ENCODE data around the gene BCAP29.
A peak's percentile ranks its signal among the peaks of the same experiment; 100 is the strongest.

Gene BCAP29

GRCh38 chr7:107551936-107552335 lies 28.1 kb upstream of the BCAP29 start:
- TF ChIP-seq, protein P1, sequence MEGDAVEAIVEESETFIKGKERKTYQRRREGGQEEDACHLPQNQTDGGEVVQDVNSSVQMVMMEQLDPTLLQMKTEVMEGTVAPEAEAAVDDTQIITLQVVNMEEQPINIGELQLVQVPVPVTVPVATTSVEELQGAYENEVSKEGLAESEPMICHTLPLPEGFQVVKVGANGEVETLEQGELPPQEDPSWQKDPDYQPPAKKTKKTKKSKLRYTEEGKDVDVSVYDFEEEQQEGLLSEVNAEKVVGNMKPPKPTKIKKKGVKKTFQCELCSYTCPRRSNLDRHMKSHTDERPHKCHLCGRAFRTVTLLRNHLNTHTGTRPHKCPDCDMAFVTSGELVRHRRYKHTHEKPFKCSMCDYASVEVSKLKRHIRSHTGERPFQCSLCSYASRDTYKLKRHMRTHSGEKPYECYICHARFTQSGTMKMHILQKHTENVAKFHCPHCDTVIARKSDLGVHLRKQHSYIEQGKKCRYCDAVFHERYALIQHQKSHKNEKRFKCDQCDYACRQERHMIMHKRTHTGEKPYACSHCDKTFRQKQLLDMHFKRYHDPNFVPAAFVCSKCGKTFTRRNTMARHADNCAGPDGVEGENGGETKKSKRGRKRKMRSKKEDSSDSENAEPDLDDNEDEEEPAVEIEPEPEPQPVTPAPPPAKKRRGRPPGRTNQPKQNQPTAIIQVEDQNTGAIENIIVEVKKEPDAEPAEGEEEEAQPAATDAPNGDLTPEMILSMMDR (IDR thresholded peaks at IDR 0.05; ENCODE audit: insufficient read depth, low read depth, low read length, missing control alignments), result no peak
- no peak overlapping the region for H3K4me3 ChIP-seq (ENCODE audit: low read depth, low read length)
- no peak for DNase-seq (ENCODE audit: low read depth)

DNA sequence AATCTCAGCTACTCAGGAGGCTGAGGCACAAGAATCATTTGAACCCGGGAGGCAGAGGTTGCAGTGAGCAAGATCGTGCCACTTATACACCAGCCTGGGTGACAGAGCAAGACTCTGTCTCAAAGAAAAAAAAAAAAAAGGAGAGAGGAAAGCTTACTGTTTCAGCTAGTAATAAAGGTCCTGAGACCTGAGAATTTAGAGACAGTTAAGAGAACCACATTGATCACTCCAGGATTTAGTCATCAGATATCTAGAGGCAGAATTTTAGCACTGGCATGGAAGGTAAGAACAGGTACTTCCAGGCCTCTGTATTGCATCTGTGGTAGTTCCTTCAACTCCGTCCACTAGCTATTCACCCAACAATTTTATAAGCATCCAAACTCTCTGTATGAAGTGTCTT lies 24.2 kb upstream of the BCAP29 start:
- DNase-seq (ENCODE audit: low read depth), result no peak
- H3K4me3 ChIP-seq (ENCODE audit: low read depth, low read length), result no peak overlapping the region
- TF ChIP-seq, protein P1 (IDR thresholded peaks at IDR 0.05; ENCODE audit: insufficient read depth, low read depth, low read length, missing control alignments), result no peak

DNA sequence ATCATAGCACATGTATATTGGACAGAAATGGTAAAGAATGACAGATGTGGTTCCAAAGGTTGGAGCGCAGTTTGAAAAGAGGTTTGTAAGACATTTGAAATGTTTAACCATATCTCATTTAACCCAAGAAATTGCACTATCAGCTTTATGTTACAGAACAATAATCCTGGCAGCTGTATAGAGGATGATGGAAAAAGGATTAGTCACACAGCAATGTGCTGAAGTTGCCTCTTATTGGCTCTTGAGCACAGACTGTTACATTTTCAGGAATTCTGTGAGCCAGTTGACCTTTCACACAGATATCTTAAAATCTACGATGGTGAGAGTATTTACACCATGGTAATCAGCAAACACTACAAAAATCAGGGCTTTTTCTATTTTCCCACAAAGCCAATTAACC lies 20.2 kb upstream of the BCAP29 start:
- H3K4me3 ChIP-seq (ENCODE audit: low read depth, low read length), result no peak overlapping the region
- TF ChIP-seq, protein P1 (IDR thresholded peaks at IDR 0.05; ENCODE audit: insufficient read depth, low read depth, low read length, missing control alignments), result no peak
- DNase-seq (ENCODE audit: low read depth), result no peak

GRCh38 chr7:107560898-107561516 lies 19.0 kb upstream of the BCAP29 start:
- no peak for DNase-seq (ENCODE audit: low read depth)
- H3K4me3 ChIP-seq (ENCODE audit: low read depth, low read length), result no peak overlapping the region
- TF ChIP-seq, protein P1 (IDR thresholded peaks at IDR 0.05; ENCODE audit: insufficient read depth, low read depth, low read length, missing control alignments), result no peak

GRCh38 chr7:107563081-107563774 lies 16.8 kb upstream of the BCAP29 start:
- TF ChIP-seq, protein P1 (IDR thresholded peaks at IDR 0.05; ENCODE audit: insufficient read depth, low read depth, low read length, missing control alignments), result no peak
- peak overlapping the region; percentile 69 for H3K4me3 ChIP-seq (ENCODE audit: low read depth, low read length)
- DNase-seq (ENCODE audit: low read depth), result peak; percentile 12

DNA sequence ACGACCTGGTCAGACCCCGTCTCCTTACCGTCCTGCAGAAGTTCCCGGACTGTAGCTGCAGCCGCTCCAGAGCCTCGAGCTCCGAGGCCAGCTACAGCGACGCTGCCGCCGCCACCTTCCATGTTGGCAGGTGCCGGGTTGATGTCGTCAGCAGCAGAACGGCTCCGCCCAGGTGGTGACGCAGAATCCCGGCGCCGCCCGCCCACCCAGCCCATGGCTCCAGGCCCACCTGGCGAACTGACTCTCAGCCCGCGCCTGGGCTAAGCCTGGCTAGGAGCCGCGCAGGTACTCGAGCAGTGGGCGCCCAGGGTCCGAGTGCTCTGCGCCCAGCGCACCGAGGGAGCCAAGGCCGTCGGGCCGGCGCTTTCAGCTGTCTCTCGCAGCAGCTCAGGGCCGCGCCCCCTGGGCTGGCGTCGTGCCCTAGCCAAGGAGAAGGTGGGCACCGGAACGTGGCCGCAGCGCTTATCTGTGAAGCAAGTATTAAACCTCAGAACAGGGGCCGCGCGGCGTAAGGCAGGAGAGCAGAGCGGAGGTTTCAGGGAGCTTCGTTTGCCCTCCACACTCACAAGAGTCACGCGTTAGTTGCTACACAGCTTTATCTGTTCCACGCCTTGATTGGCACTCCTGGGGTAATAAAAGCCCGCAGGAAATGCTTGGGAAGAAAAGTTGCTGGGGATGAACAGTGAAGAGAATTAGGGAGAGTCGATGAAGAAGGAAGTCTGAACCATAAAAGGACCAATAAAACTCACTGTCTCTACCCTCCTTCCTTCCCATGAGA lies 16.1 kb upstream of the BCAP29 start, which contains the start of the genes COG5 and DUS4L:
Gene COG5 (minus strand): TSS at position 146 of the 778 bp plus-strand sequence. CDS start 24 bp downstream, at position 122.
Gene DUS4L (plus strand): TSS at position 197 of the 778 bp plus-strand sequence. CDS start 3,100 bp downstream, outside the sequence.
- peak; percentile 84 for DNase-seq (ENCODE audit: low read depth)
- TF ChIP-seq, protein P1 (IDR thresholded peaks at IDR 0.05; ENCODE audit: insufficient read depth, low read depth, low read length, missing control alignments), result no peak
- H3K4me3 ChIP-seq (ENCODE audit: low read depth, low read length), result peak within 1 kb of the TSS; percentile 69

Measured in GM12865 (cell line).